RPMI7951 (cell line): Measurements from ENCODE around the gene NELL1. TPM values are rescaled to one million over a fixed set of nuclear protein-coding genes. Genes with fewer than 3 reads are reported as not detected.
"Not testable (repeated sequence)": the region's sequence is repeated elsewhere in the genome, so short reads cannot be mapped to it uniquely, and the experiment has no call there.

ENCODE experiments used
- DNase-seq: peaks from one replicate; pipeline ENCODE4 v3.0.0-alpha.2; 2012; ENCODE audit warnings: low read depth
- total RNA-seq: library from RNA; depleted of rRNA; stranded (reverse); fragments of >200 nt; shearing (Covaris generic); gene quantifications from 2 replicates; pipeline ENCODE4 v1.2.3, GENCODE V29; 2014

The NELL1 gene
- total RNA-seq, 1 experiment from 2014 or later, result 0.12 TPM

GRCh38 chr11:21190181-21190580, 520.8 kb downstream of the NELL1 start:
- no peak for DNase-seq

GRCh38 chr11:21195995-21196394, 526.6 kb downstream of the NELL1 start:
- no peak for DNase-seq

GRCh38 chr11:21198498-21198897, 529.1 kb downstream of the NELL1 start:
- no peak for DNase-seq

GRCh38 chr11:21205205-21205604, 535.8 kb downstream of the NELL1 start:
- DNase-seq, result no peak

- no peak for DNase-seq
Measured at GRCh38 chr11:21225860-21226259, 556.5 kb downstream of the NELL1 start.

GRCh38 chr11:21229224-21229623, 559.8 kb downstream of the NELL1 start:
- no peak for DNase-seq

GRCh38 chr11:21250196-21250595, 580.8 kb downstream of the NELL1 start:
- DNase-seq, result no peak

GRCh38 chr11:21254055-21254454, 584.7 kb downstream of the NELL1 start:
- no peak for DNase-seq

GRCh38 chr11:21254790-21255189, 585.4 kb downstream of the NELL1 start:
- no peak for DNase-seq

GRCh38 chr11:21257461-21257860, 588.1 kb downstream of the NELL1 start:
- DNase-seq, result no peak

- no peak for DNase-seq
Measured at GRCh38 chr11:21258414-21258813, 589.0 kb downstream of the NELL1 start.

GRCh38 chr11:21260101-21260500, 590.7 kb downstream of the NELL1 start:
- DNase-seq, result no peak

- no peak for DNase-seq
Measured at GRCh38 chr11:21262992-21263391, 593.6 kb downstream of the NELL1 start.

- DNase-seq, result no peak
Measured at GRCh38 chr11:21264125-21264524, 594.7 kb downstream of the NELL1 start.

GRCh38 chr11:21268036-21268435, 598.6 kb downstream of the NELL1 start:
- no peak for DNase-seq

- not testable (repeated sequence) for DNase-seq
Measured at GRCh38 chr11:21272139-21272538, 602.8 kb downstream of the NELL1 start.

- no peak for DNase-seq
Measured at GRCh38 chr11:21278840-21279239, 609.5 kb downstream of the NELL1 start.

- DNase-seq, result no peak
Measured at GRCh38 chr11:21285104-21285503, 615.7 kb downstream of the NELL1 start.

GRCh38 chr11:21289686-21290085, 620.3 kb downstream of the NELL1 start:
- DNase-seq, result no peak

- no peak for DNase-seq
Measured at GRCh38 chr11:21295508-21295907, 626.1 kb downstream of the NELL1 start.

GRCh38 chr11:21301981-21302380, 632.6 kb downstream of the NELL1 start:
- DNase-seq, result no peak

- DNase-seq, result no peak
Measured at GRCh38 chr11:21306739-21307358, 637.5 kb downstream of the NELL1 start.

GRCh38 chr11:21307874-21308273, 638.5 kb downstream of the NELL1 start:
- DNase-seq, result no peak

GRCh38 chr11:21316591-21316990, 647.2 kb downstream of the NELL1 start:
- no peak for DNase-seq
